ENCODE results near the gene FAM13C.
"Not testable (repeated sequence)": the region's sequence is repeated elsewhere in the genome, so short reads cannot be mapped to it uniquely, and the experiment has no call there.

Gene FAM13C

GRCh38 chr10:59362144-59362958, at the start of gene FAM13C:
FAM13C (minus strand) TSS chr10:59362549; CDS start chr10:59362460, 89 bp downstream.
- no peak for DNase-seq

- no peak for DNase-seq
These were observed 42.9 kb upstream of the FAM13C start for GRCh38 chr10:59405235-59405634.

GRCh38 chr10:59400214-59400613, 37.9 kb upstream of the FAM13C start:
- DNase-seq: no peak

GRCh38 chr10:59399329-59399728, 37.0 kb upstream of the FAM13C start:
- not testable (repeated sequence) for DNase-seq

GRCh38 chr10:59397961-59398360, 35.6 kb upstream of the FAM13C start:
- no peak for DNase-seq

GRCh38 chr10:59395984-59396383, 33.6 kb upstream of the FAM13C start:
- DNase-seq: no peak

- no peak for DNase-seq
These were observed 31.0 kb upstream of the FAM13C start for GRCh38 chr10:59393349-59393748.

- DNase-seq: no peak
These were observed 28.7 kb upstream of the FAM13C start for GRCh38 chr10:59391060-59391459.

- DNase-seq: no peak
These were observed 26.3 kb upstream of the FAM13C start for GRCh38 chr10:59388671-59388976.

- DNase-seq: no peak
These were observed 25.8 kb upstream of the FAM13C start for GRCh38 chr10:59387951-59388670.

- DNase-seq: no peak
These were observed 22.4 kb upstream of the FAM13C start for GRCh38 chr10:59384761-59385160.

- DNase-seq: no peak
These were observed 21.6 kb upstream of the FAM13C start for GRCh38 chr10:59383908-59384307.

- no peak for DNase-seq
These were observed 21.1 kb upstream of the FAM13C start for GRCh38 chr10:59383436-59383835.

- no peak for DNase-seq
These were observed 20.5 kb upstream of the FAM13C start for GRCh38 chr10:59382831-59383295.

- no peak for DNase-seq
These were observed 19.3 kb upstream of the FAM13C start for GRCh38 chr10:59381687-59382086.

- no peak for DNase-seq
These were observed 14.5 kb upstream of the FAM13C start for GRCh38 chr10:59376846-59377245.

- DNase-seq: no peak
These were observed 13.6 kb upstream of the FAM13C start for GRCh38 chr10:59375990-59376389.

GRCh38 chr10:59374916-59375315, 12.6 kb upstream of the FAM13C start:
- DNase-seq: no peak

GRCh38 chr10:59373071-59373470, 10.7 kb upstream of the FAM13C start:
- DNase-seq: no peak

GRCh38 chr10:59372543-59372942, 10.2 kb upstream of the FAM13C start:
- DNase-seq: no peak

GRCh38 chr10:59366290-59366689, 3.9 kb upstream of the FAM13C start:
- DNase-seq: no peak

GRCh38 chr10:59363446-59363958, 1.2 kb upstream of the FAM13C start:
- DNase-seq: no peak

- no peak for DNase-seq
These were observed 621 bp upstream of the FAM13C start for GRCh38 chr10:59362959-59363381.

GRCh38 chr10:59361663-59362143, 646 bp downstream of the FAM13C start:
- no peak for DNase-seq

All from CD4-positive, alpha-beta T cell treated with Interleukin-4 for 4 hours (primary cell).